OCI-M2 (cell line): ENCODE data around the gene MAK.
A peak's percentile ranks its signal among the peaks of the same experiment; 100 is the strongest.
"Not testable (repeated sequence)": the region's sequence is repeated elsewhere in the genome, so short reads cannot be mapped to it uniquely, and the experiment has no call there.

ENCODE experiments used
- DNase-seq: peaks from one replicate; lab custom pipeline; 2025; ENCODE audit not compliant: unreplicated experiment; lab: John Stamatoyannopoulos, UW

MAK gene

GRCh38 chr6:10853849-10854300, 15.5 kb upstream of the MAK start:
- not testable (repeated sequence) for DNase-seq

DNA sequence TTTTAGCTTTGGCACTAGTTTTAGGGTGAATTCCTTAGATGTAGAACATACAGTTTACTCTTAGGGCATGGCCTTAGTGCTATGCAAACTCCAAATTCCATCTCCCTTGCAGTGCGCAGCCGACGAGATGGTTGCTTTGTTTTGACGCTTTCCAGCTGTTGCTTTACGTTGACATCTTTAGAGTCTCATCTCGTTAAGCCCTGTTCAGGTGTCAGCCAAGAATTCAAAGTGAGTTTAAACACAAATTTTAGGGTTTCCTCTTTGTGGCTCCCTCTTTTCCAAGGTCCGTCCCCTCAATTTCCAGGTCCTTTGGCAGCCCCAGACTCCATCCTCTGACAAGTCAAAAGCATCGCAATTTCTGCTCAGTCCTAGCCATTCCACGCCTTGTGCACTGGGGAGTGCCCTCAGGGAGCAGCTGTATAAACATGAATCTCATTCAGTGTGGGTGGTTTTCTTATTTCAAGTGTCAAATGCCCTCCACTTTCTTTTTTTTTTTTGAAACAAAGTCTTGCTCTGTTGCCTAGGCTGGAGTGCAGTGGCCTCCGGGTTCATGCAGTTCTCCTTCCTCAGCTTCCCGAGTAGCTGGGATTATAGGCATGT, 14.1 kb upstream of the MAK start:
- DNase-seq: no peak

DNA sequence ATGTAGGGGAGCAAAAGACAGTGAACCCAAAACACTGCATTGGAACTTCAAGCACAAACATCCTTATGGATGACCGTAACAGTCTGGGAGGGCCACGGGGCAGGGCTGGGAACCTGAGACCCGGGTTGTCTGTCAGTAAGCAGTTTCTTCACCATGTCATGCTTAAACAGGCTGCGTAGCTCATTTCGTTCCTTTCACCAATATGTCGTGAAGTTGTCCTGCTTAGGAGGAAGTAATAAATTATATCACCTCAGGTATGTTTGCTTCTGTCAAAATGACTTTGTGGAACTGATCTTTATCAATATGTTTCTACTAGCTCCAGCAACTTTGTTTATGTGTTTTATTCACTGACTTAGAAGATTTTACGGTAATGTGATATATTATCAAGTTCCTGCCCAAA, 12.4 kb upstream of the MAK start:
- DNase-seq: no peak

DNA sequence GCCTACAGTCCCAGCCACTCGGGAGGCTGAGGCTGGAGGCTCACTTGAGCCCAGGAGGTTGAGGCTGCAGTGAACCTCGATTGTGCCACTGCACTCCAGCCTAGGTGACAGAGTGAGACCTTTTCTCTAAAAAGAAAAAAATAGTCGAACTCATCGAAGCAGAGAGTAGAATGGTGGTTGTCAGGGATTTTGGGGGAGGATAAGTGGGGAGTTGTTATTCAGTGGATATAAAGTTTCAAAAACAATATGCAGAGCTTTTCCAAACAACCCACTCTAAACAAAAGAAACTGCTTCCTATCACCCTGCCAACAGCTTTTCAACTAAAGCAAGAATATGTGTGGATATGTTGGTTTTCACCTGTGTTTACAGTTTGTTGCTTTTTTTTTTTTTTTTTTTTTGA, 11.6 kb upstream of the MAK start:
- no peak for DNase-seq

- DNase-seq: no peak
Observed at GRCh38 chr6:10847684-10848083, 9.3 kb upstream of the MAK start.

GRCh38 chr6:10843554-10843953, 5.2 kb upstream of the MAK start:
- DNase-seq: no peak

- DNase-seq: no peak
Observed at GRCh38 chr6:10838794-10839333, 525 bp upstream of the MAK start.

- DNase-seq: no peak
Observed at GRCh38 chr6:10837622-10837994, 731 bp downstream of the MAK start.

DNA sequence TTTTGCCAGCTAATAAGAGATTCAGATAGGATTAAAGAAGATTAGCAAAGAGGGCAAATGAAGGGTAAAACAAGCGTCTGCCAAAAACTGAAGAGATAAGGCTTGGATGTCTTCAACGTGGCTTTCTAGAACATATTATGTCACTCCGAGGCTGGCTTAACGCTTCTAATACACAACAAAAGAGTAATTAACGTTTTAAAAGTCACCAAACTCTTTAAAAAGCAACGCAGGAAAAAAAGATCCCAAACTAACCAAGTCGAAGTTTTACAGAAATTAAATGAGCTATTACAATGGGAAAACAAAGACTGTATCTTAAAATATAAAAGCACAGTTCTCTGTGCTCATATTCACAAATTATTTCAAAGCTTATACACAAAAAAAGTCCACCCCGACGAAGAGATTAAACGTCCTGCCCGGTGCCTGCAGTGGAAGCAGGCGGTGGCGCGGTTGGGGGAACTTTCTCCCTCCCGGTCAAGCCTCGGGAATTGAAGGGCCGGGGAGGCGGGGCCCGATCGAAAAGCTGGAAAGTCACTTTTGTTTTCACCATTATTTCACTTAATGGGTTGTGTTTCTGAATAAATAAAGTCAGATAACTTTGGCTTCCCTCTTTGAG, 1.2 kb downstream of the MAK start:
- no peak for DNase-seq

DNA sequence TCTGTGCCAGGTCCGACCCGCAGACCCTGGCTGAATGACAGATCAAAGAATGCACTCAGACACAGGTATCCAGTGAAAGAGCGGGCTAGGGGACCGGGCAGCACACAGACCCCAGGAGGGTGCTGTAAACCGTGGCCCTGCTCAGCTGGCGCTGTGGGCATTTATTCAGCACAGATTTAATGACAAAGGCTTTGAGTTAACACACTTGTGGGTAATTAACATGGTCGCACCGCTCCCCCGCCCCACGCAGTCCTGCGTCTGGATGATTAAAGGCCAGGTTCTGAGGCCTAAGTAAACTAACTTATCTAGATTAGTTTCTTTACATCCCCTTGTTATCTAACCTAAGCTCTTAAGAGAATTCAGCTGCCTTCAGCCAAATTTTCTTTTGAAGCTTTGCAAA, 3.5 kb downstream of the MAK start:
- no peak for DNase-seq

GRCh38 chr6:10831609-10832008, 6.7 kb downstream of the MAK start:
- DNase-seq: no peak

GRCh38 chr6:10824819-10825218, 13.5 kb downstream of the MAK start:
- no peak for DNase-seq

DNA sequence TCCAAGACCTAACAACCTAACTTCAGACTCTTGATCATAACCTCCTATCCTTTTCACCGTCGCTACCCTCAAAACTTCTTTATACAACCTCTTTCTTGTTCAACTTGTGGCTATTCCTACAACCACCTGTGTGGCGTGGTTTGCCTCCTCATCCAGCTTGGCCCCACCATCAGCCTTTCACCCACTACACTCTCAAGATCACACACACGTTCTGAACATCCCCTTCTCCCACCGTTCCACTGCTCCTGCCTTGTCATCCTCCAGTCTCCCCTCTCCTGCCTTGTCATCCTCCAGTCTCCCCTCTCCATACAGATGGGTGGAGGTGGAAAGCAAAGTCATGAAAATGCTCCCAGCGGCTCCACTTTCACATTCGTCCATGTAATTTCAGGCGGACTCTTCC, 14.0 kb downstream of the MAK start:
- no peak for DNase-seq

DNA sequence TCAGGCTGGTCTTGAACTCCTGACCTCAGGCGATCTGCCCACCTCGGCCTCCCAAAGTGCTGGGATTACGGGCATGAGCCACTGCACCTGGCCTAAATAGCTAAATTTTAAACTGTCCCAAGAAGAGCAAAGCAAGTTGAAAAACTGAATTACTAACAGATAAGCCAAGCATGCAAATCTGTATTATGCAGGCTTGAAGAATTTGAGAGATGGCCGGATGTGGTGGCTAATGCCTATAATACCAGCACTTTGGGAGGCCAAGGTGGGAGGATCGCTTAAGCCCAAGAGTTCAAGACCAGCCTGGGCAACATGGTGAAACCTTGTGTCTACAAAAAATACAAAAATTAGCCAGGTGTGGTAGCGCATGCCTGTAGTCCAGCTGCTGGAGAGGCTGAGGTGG, 24.2 kb downstream of the MAK start:
- DNase-seq: not testable (repeated sequence)

GRCh38 chr6:10809098-10809497, 29.2 kb downstream of the MAK start:
- no peak for DNase-seq

DNA sequence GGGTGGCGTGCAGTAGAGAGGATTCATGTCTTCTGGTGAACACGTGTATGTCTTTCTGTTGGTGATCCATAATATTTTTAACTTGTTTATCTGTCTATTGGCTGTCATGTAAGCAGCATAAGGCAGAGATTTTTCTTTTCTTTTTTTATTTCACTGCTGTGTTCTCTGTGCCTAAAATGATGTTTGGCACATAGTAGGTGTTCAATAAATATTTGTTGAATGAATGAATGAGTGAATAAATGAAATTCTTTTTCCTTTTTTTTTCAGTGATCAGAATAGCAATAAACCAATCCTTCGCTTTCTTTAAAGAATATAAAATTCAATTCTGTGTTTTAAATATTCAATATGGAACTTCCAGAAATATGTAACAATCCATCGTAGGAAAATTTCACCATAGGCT, 30.0 kb downstream of the MAK start:
- DNase-seq: no peak

- peak; percentile 66 for DNase-seq
Observed at GRCh38 chr6:10801224-10801848, 37.0 kb downstream of the MAK start.

DNA sequence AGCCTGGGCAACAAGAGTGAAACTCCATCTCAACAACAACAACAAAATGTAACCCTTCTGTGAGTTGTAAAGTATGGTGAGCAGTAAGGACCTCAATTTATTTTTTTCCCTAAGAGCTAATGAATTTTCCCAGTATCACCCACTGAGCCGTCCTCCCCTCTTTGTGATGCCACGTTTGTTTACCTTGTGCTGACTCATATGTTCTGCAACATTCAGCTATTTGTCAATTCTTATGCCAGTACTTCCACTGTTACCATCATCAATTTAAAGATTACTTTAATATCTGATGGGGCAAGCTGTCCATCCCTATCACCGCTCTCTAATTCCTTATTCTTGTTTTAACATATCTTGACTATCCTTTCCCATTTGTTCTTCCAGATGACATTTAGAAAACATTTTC, 37.5 kb downstream of the MAK start:
- DNase-seq: no peak

GRCh38 chr6:10794239-10794638, 44.1 kb downstream of the MAK start:
- DNase-seq: peak; percentile 95

- DNase-seq: no peak
Observed at GRCh38 chr6:10793695-10794094, 44.6 kb downstream of the MAK start.

DNA sequence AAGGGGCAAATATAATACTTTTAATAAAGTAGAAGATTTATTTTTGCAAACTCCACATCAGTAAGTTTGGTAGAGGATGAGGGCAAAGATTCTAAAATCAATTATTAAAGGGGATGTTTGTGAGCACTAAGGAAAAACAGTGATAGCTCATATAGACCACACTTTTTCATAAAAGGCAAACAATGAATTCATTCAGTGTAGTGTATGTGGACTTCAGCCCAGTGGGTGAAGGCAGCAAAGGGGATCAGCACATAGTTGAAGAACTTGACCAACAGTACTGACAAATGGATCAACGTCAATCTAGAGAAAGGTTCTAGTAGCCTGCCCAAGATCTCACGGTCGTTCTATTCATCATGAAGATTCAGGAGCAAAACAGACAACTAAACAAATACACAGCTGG, 45.3 kb downstream of the MAK start:
- no peak for DNase-seq

- DNase-seq: no peak
Observed at GRCh38 chr6:10792101-10792500, 46.2 kb downstream of the MAK start.
